Measurements from ENCODE around the gene PRKCQ. TPM values are rescaled to one million over a fixed set of nuclear protein-coding genes. Genes with fewer than 3 reads are reported as not detected.

The PRKCQ gene
- total and polyA plus RNA-seq, 2 of the 4 experiments (the other 2 are of a cell fraction) = under 0.01 to 0.03 TPM

DNA sequence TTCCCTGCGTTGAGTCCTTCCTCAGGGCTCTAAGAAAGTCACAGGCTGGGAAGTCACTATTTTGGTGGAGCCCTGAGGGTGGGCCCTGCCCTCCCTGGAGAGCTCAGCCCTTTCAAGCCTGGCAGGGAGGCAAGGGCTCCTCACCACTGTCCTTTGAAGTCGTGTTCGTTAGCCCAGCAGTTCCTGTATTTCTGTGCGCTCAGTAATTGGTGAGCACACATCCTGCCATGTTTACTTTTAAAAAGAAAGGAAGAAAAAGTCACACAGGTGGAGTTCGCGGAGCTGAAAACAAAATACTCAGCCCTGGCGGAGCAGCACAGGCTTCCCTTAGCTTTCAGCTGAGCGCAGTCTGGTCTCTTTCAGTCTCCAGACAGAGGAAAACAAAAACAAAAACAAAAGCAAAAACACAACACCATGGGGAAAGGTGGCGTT is 37.1 kb downstream of the PRKCQ start:
- ChIA-PET POLR2A (ENCODE audit: unreplicated experiment) (no interaction called here), CTCF (no interaction called here)
- Histone ChIP-seq H4K20me1 (ENCODE audit: insufficient read depth, low read length) (no peaks in the 10 kb centered on the region), H3K4ac (ENCODE audit: low read depth, low read length) (no peak overlapping the region), H3K9me3 (ENCODE audit: control insufficient read depth, insufficient read depth, low read length) (no peaks in the 10 kb centered on the region), H2BK20ac (ENCODE audit: low read depth, low read length) (no peak overlapping the region), H3K14ac (replicated peaks; ENCODE audit: low read depth, low read length) (no peak overlapping the region), H4K91ac (ENCODE audit: insufficient read depth, low read depth, low read length) (no peak overlapping the region), H3K9me1 (ENCODE audit: insufficient read depth, low read length) (no peaks in the 10 kb centered on the region), H2BK15ac (ENCODE audit: low read depth, low read length) (no peak overlapping the region), H3K9ac (ENCODE audit: low read depth, low read length) (no peak overlapping the region), H3K18ac (ENCODE audit: low read depth, low read length) (no peak overlapping the region), H3K4me2 (ENCODE audit: low read depth, low read length) (no peak overlapping the region), H2AK9ac (replicated peaks; ENCODE audit: low read depth, low read length, poor library complexity) (no peak overlapping the region), H2AK5ac (ENCODE audit: low read depth, low read length) (no peak overlapping the region), H3K27ac (ENCODE audit: insufficient read depth, low read length) (no peak overlapping the region), H4K8ac (ENCODE audit: low read depth in 2 of 2, low read length in 2 of 2) (no peak overlapping the region), H3K56ac (ENCODE audit: extremely low read depth, insufficient read depth, low read length) (no peak overlapping the region), H3K23ac (ENCODE audit: low read depth, low read length) (no peak overlapping the region), H3K36me3 (ENCODE audit: control insufficient read depth, insufficient read depth, low read length) (no peaks in the 10 kb centered on the region), H4K5ac (ENCODE audit: low read depth, low read length) (no peak overlapping the region), H2BK120ac (ENCODE audit: low read depth, low read length) (no peak overlapping the region), H3K27me3 (ENCODE audit: control insufficient read depth, insufficient read depth, low read length) (no peaks in the 10 kb centered on the region; the same call in 1 of the 2 replicates), H2BK5ac (ENCODE audit: low read depth, low read length, poor library complexity, severe bottlenecking) (no peak overlapping the region), H2AFZ (replicated peaks; ENCODE audit: low read length, poor library complexity) (no peak overlapping the region), H3K4me3 (ENCODE audit: insufficient read depth, low read depth, low read length) (no peak overlapping the region), H3K79me1 (ENCODE audit: low read depth in 1 of 2, low read length in 2 of 2) (no peaks in the 10 kb centered on the region), H3K4me1 (ENCODE audit: control insufficient read depth, insufficient read depth, low read length) (no peaks in the 10 kb centered on the region)
- TF ChIP-seq MAZ (IDR thresholded peaks at IDR 0.05; ENCODE audit: borderline replicate concordance, low read depth, low read length) (no peak), POLR2A (IDR thresholded peaks at IDR 0.05; ENCODE audit: low read depth, low read length) (no peak), MXI1 (IDR thresholded peaks at IDR 0.05; ENCODE audit: borderline replicate concordance, low read depth, low read length) (no peak), BHLHE40 (IDR thresholded peaks at IDR 0.05; ENCODE audit: low read depth, low read length) (no peak), CEBPB (IDR thresholded peaks at IDR 0.05; ENCODE audit: low read depth, low read length) (no peak)
- TF ChIP-seq, protein P1, sequence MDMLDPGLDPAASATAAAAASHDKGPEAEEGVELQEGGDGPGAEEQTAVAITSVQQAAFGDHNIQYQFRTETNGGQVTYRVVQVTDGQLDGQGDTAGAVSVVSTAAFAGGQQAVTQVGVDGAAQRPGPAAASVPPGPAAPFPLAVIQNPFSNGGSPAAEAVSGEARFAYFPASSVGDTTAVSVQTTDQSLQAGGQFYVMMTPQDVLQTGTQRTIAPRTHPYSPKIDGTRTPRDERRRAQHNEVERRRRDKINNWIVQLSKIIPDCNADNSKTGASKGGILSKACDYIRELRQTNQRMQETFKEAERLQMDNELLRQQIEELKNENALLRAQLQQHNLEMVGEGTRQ (IDR thresholded peaks at IDR 0.05; ENCODE audit: low read depth, low read length) = no peak
- dilution Hi-C loops (cut with HindIII; ENCODE audit: low sequenced_read_pairs, unreplicated experiment) (no loop called here), in situ Hi-C loops (cut with MboI; ENCODE audit: low sequenced_read_pairs) (no loop called here), intact Hi-C loops (cut with micrococcal nuclease) (no loop called here)
- no peak for ATAC-seq (ENCODE audit: low read depth)
- no TSS peak for BruUV-seq (replicated peaks)
- no peak for DNase-seq
- 10% methylated on average over 3 of the region's 9 CpGs; no CpG with 5 or more reads in 1 of the 2 experiments for WGBS, 2 experiments (ENCODE audit: extremely low coverage in 2 of 2, insufficient read length in 1 of 2)
